Fibroblast of lung (primary cell): ENCODE data around the gene EDC4.

Experiments
- EZH2 ChIP-seq: IDR thresholded peaks from 2 replicates; pipeline ENCODE4 v1.5.1; 2012; ENCODE audit warnings: low read length, control low read depth, mild to moderate bottlenecking; ENCODE audit errors: missing control alignments
- TF ChIP-seq, protein P1 (sequence below), 2 donors: IDR thresholded peaks in 1 of 2; conservative IDR thresholded peaks in 1 of 2; 1 replicate in 1 of 2; 2 replicates in 1 of 2; pipeline ENCODE4 v1.5.1; 2011 to 2012; ENCODE audit warnings: low read length in 2 of 2, control low read depth in 1 of 2, inconsistent platforms in 1 of 2, low read depth in 1 of 2, mild to moderate bottlenecking in 1 of 2

DNA sequence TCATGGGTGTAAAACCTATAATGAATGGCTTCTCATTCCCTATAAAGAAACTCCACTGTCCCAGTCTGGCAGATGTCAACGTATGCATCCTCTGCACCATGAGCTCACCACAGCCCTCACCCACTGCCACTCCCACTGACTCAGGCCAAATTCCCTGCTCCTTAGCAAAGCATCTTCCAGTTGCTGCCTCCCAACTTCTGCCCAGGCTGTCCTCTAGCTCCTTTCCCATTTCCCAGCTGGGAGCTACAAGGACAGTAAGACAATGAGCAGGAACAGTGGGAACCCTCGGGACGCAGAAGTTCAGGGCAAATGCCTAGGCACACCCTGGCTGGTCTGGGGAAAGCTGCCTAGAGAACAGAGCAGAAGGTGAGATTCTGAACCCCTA is 39.8 kb upstream of the EDC4 start:
- TF ChIP-seq, protein P1, sequence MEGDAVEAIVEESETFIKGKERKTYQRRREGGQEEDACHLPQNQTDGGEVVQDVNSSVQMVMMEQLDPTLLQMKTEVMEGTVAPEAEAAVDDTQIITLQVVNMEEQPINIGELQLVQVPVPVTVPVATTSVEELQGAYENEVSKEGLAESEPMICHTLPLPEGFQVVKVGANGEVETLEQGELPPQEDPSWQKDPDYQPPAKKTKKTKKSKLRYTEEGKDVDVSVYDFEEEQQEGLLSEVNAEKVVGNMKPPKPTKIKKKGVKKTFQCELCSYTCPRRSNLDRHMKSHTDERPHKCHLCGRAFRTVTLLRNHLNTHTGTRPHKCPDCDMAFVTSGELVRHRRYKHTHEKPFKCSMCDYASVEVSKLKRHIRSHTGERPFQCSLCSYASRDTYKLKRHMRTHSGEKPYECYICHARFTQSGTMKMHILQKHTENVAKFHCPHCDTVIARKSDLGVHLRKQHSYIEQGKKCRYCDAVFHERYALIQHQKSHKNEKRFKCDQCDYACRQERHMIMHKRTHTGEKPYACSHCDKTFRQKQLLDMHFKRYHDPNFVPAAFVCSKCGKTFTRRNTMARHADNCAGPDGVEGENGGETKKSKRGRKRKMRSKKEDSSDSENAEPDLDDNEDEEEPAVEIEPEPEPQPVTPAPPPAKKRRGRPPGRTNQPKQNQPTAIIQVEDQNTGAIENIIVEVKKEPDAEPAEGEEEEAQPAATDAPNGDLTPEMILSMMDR (conservative IDR thresholded peaks at IDR 0.05 in 1 of 2, IDR thresholded peaks at IDR 0.05 in 1 of 2; ENCODE audit: low read depth in 1 of 2, low read length in 2 of 2): no peak
- TF ChIP-seq EZH2: no peak
